Endodermal cell (in vitro differentiated cells): ENCODE data around the gene AGAP2. TPM values are rescaled to one million over a fixed set of nuclear protein-coding genes. Genes with fewer than 3 reads are reported as not detected.

ENCODE experiments used
- DNase-seq: peaks from one replicate; pipeline ENCODE4 v3.0.0-alpha.2; 2017
- H3K27ac ChIP-seq: 2 replicates; pipeline ENCODE4 v1.5.1; 2013; ENCODE audit warnings: mild to moderate bottlenecking, low read depth, low read length, moderate library complexity
- H3K27me3 ChIP-seq: 2 replicates; pipeline ENCODE4 v1.6.1; 2013; ENCODE audit warnings: mild to moderate bottlenecking, low read length, moderate library complexity; ENCODE audit not compliant: insufficient read depth, control insufficient read depth, poor library complexity, severe bottlenecking
- H3K36me3 ChIP-seq: 2 replicates; pipeline ENCODE4 v1.7.0; 2013; ENCODE audit warnings: mild to moderate bottlenecking, low read length, moderate library complexity; ENCODE audit not compliant: control insufficient read depth, insufficient read depth
- H3K4me1 ChIP-seq: one replicate; pipeline ENCODE4 v1.7.0; 2013; ENCODE audit warnings: low read length; ENCODE audit not compliant: control insufficient read depth, insufficient read depth
- H3K4me3 ChIP-seq: 2 replicates; pipeline ENCODE4 v1.5.1; 2013; ENCODE audit warnings: mild to moderate bottlenecking, low read length, moderate library complexity
- H3K9ac ChIP-seq: 2 replicates; pipeline ENCODE4 v1.6.1; 2013; ENCODE audit warnings: mild to moderate bottlenecking, low read length, moderate library complexity; ENCODE audit not compliant: poor library complexity, severe bottlenecking; ENCODE audit errors: extremely low read depth
- H3K9me3 ChIP-seq: 2 replicates; pipeline ENCODE4 v1.6.1; 2013; ENCODE audit warnings: mild to moderate bottlenecking, low read length, moderate library complexity; ENCODE audit not compliant: control insufficient read depth
- H3K27ac Mint-ChIP-seq: 2 replicates; pipeline ENCODE4 v1.8.0; 2020; ENCODE audit warnings: mixed read lengths
- H3K27me3 Mint-ChIP-seq: 2 replicates; pipeline ENCODE4 v1.8.0; 2021; ENCODE audit warnings: mild to moderate bottlenecking, mixed read lengths; ENCODE audit not compliant: insufficient read depth
- H3K36me3 Mint-ChIP-seq: 2 replicates; pipeline ENCODE4 v1.8.0; 2020; ENCODE audit warnings: low read depth, mixed read lengths
- H3K4me1 Mint-ChIP-seq: 2 replicates; pipeline ENCODE4 v1.8.0; 2020; ENCODE audit warnings: mixed read lengths
- H3K4me3 Mint-ChIP-seq: 2 replicates; pipeline ENCODE4 v1.8.0; 2020; ENCODE audit warnings: mild to moderate bottlenecking, moderate library complexity, mixed read lengths
- H3K9me3 Mint-ChIP-seq: 2 replicates; pipeline ENCODE4 v1.8.0; 2020; ENCODE audit warnings: mild to moderate bottlenecking, mixed read lengths
- CTCF ChIP-seq: fragments of 200-600 bp; sonication (generic); conservative IDR thresholded peaks from 2 replicates; pipeline ENCODE4 v1.5.0; 2021; ENCODE audit warnings: antibody characterized with exemption, mild to moderate bottlenecking
- WGBS, 2 experiments: methylation state at CpG; one replicate each; pipeline versions ENCODE4 v1.1.5 to v1.1.7; 2013; ENCODE audit warnings: missing lambda C conversion rate in 2 of 2, mixed read lengths in 1 of 2; ENCODE audit not compliant: insufficient coverage in 1 of 2, insufficient read length in 1 of 2; 5-methylcytosine and 5-hydroxymethylcytosine counted together
- total RNA-seq, 2 donors: library from RNA; stranded (reverse); fragmentation: NEBNext Ultra II Directional in 1 of 2; extraction: Animal tissue kit (Norgen Biotek cat#: 25700) in 1 of 2; gene quantifications; 2 replicates in 1 of 2; 3 replicates in 1 of 2; pipeline ENCODE4 v1.2.1, GENCODE V29; 2021

The AGAP2 gene
- total RNA-seq, 2 donors from 2014 or later = 0.44 TPM; not detected in 1

- 60 to 71% methylated on average over 1 to 4 of the region's 4 CpGs for WGBS, 2 experiments
- no peak for TF ChIP-seq CTCF
- H3K9me3 ChIP-seq = no peaks in the 10 kb centered on the region
- H3K27ac ChIP-seq = no peak overlapping the region
- Mint-ChIP-seq H3K27ac (no peak overlapping the region), H3K4me1 (peaks cover 7% of the 10 kb centered on the region), H3K9me3 (no peaks in the 10 kb centered on the region), H3K27me3 (peaks cover 100% of the 10 kb centered on the region), H3K36me3 (no peaks in the 10 kb centered on the region), H3K4me3 (no peak overlapping the region)
- peaks cover 100% of the 10 kb centered on the region for H3K27me3 ChIP-seq
- no peak overlapping the region for H3K4me3 ChIP-seq
- DNase-seq = no peak
- no peak overlapping the region for H3K9ac ChIP-seq
- H3K36me3 ChIP-seq = no peaks in the 10 kb centered on the region
- H3K4me1 ChIP-seq = no peaks in the 10 kb centered on the region
Observed at GRCh38 chr12:57732270-57732669, 6.3 kb downstream of the AGAP2 start.

GRCh38 chr12:57731411-57732080, 7.0 kb downstream of the AGAP2 start:
- WGBS, 2 experiments = 81 to 86% methylated on average over 14 to 19 of the region's 19 CpGs
- Mint-ChIP-seq H3K4me1 (peaks cover 4% of the 10 kb centered on the region), H3K4me3 (no peak overlapping the region), H3K27ac (no peak overlapping the region), H3K27me3 (peaks cover 100% of the 10 kb centered on the region), H3K9me3 (no peaks in the 10 kb centered on the region), H3K36me3 (no peaks in the 10 kb centered on the region)
- peaks cover 100% of the 10 kb centered on the region for H3K27me3 ChIP-seq
- DNase-seq = peak; percentile 24
- TF ChIP-seq CTCF = no peak
- H3K36me3 ChIP-seq = no peaks in the 10 kb centered on the region
- H3K9me3 ChIP-seq = no peaks in the 10 kb centered on the region
- H3K4me3 ChIP-seq = no peak overlapping the region
- no peak overlapping the region for H3K9ac ChIP-seq
- H3K27ac ChIP-seq = no peak overlapping the region
- no peaks in the 10 kb centered on the region for H3K4me1 ChIP-seq

- no peaks in the 10 kb centered on the region for H3K4me1 ChIP-seq
- Mint-ChIP-seq H3K4me3 (no peak overlapping the region), H3K36me3 (no peaks in the 10 kb centered on the region), H3K4me1 (peaks cover 4% of the 10 kb centered on the region), H3K27ac (no peak overlapping the region), H3K27me3 (peaks cover 99% of the 10 kb centered on the region), H3K9me3 (peaks cover 2% of the 10 kb centered on the region)
- H3K27me3 ChIP-seq = peaks cover 99% of the 10 kb centered on the region
- no peak overlapping the region for H3K9ac ChIP-seq
- TF ChIP-seq CTCF = no peak
- peak; percentile 32 for DNase-seq
- no peak overlapping the region for H3K27ac ChIP-seq
- no peaks in the 10 kb centered on the region for H3K9me3 ChIP-seq
- H3K36me3 ChIP-seq = no peaks in the 10 kb centered on the region
- WGBS, 2 experiments = 78 to 87% methylated on average over 6 to 13 of the region's 13 CpGs
- H3K4me3 ChIP-seq = no peak overlapping the region
Observed at GRCh38 chr12:57730336-57731067, 8.0 kb downstream of the AGAP2 start.
